ENCODE measurements around the gene ITGAL. TPM values are rescaled to one million over a fixed set of nuclear protein-coding genes. Genes with fewer than 3 reads are reported as not detected.

The ITGAL gene
- total and polyA plus RNA-seq, 2 of the 13 experiments (the other 11 are each of a cell fraction or from before 2014, with no cell fraction given): 0.86 to 1.2 TPM

GRCh38 chr16:30553393-30553899 is 80.9 kb downstream of the ITGAL start (continued):
- no peak for TF ChIP-seq AFF4 (CRISPR knock-in tag; IDR thresholded peaks at IDR 0.05)
- TF ChIP-seq ZNF10 (CRISPR knock-in tag; IDR thresholded peaks at IDR 0.05; ENCODE audit: borderline replicate concordance, low read depth): no peak

- H4K20me1 ChIP-seq (ENCODE audit: insufficient read depth, low read length): no peaks in the 10 kb centered on the region
- no peak overlapping the region for H2AFZ ChIP-seq (ENCODE audit: low read length)
- no peaks in the 10 kb centered on the region for H3K27me3 ChIP-seq (ENCODE audit: control insufficient read depth in 1 of 2, insufficient read depth in 2 of 2, low read length in 2 of 2)
- FAIRE-seq (no peak), ATAC-seq (no peak), DNase-seq (ENCODE audit: low spot score) (no peak)
- H3K27ac ChIP-seq (ENCODE audit: extremely low read length, insufficient read depth, low read length): no peak overlapping the region
- peaks cover 0 to 25% of the 10 kb centered on the region in 2 experiments; a peak in 4 of 5 replicates for H3K36me3 ChIP-seq (replicated peaks in 1 of 2; ENCODE audit: control insufficient read depth in 1 of 2, insufficient read depth in 2 of 2, low read length in 2 of 2)
- in situ Hi-C loops (cut with HindIII; ENCODE audit: extremely low pct_ligation_motif_present, low pct_unique_long_range_greater_than_20kb): no loop called here
- whole genome bisulfite sequencing (ENCODE audit: low lambda C conversion rate): 98% methylated on average over 18 of the region's 18 CpGs
- no TSS peak for BruUV-seq (replicated peaks)
- ChIA-PET CTCF (ENCODE audit: low intra/inter-chr PET ratio, low total read pairs) (no interaction called here), POLR2A (interaction anchor here (0.8 to 1.5 kb wide), 4 partner anchors 17 to 125 kb away, joined by 3 to 7 read pairs (median 4); partner anchors contain the start of genes DCTPP1 and ZNF688)
- H3K9ac ChIP-seq (ENCODE audit: insufficient read depth, low read depth, low read length): no peak overlapping the region
- peaks cover 21% of the 10 kb centered on the region for H3K79me2 ChIP-seq (ENCODE audit: insufficient read depth, low read length)
- H3K4me3 ChIP-seq (replicated peaks in 1 of 3; ENCODE audit: insufficient read depth in 1 of 3, low read depth in 2 of 3, low read length in 3 of 3): no peak overlapping the region
- H3K4me2 ChIP-seq (ENCODE audit: low read depth, low read length): no peak overlapping the region; the same call in 1 of the 2 replicates
- peaks cover 50% of the 10 kb centered on the region for H3K4me1 ChIP-seq (ENCODE audit: insufficient read depth, low read length)
- intact Hi-C loops (cut with micrococcal nuclease; ENCODE audit: unreplicated experiment): loop anchor here (5.0 kb wide), 1 partner anchor 43 kb away; no protein-coding TSS in a partner anchor
- TF ChIP-seq POLR2A (IDR thresholded peaks at IDR 0.05; ENCODE audit: insufficient read depth in 1 of 2, low read depth in 2 of 2, low read length in 2 of 2) (0 out of 4 replicates have a peak, but pooled peaks of 1 of the 2 experiments have one; percentile 6), ZNF253 (CRISPR knock-in tag; IDR thresholded peaks at IDR 0.05; ENCODE audit: borderline replicate concordance) (no peak), ZC3H13 (CRISPR knock-in tag; IDR thresholded peaks at IDR 0.05) (0 out of 2 replicates have a peak, but pooled peaks have one; percentile 10), BCL3 (CRISPR knock-in tag; IDR thresholded peaks at IDR 0.05) (0 out of 2 replicates have a peak, but pooled peaks have one; percentile 31)
- no peaks in the 10 kb centered on the region for H3K9me3 ChIP-seq (ENCODE audit: low read length)
These were observed 82.2 kb downstream of the ITGAL start for GRCh38 chr16:30554557-30555314.
